Measurements from ENCODE around the gene DPP8.

Gene DPP8

GRCh38 chr15:65414841-65415621 lies 102.5 kb downstream of the DPP8 start (continued):
- peak; percentile 82; the same call in 1 of the 2 replicates for TF ChIP-seq MZF1 (tag by site-specific recombination; IDR thresholded peaks at IDR 0.05; ENCODE audit: borderline replicate concordance)
- TF ChIP-seq ZNF211 (tag by site-specific recombination; IDR thresholded peaks at IDR 0.05; ENCODE audit: low read depth) = no peak
- TF ChIP-seq ZBTB8A (tag by site-specific recombination; IDR thresholded peaks at IDR 0.05) = peak; percentile 93
- TF ChIP-seq SCRT1 (tag by site-specific recombination; IDR thresholded peaks at IDR 0.05; ENCODE audit: borderline replicate concordance) = peak; percentile 13
- TF ChIP-seq, protein P1, sequence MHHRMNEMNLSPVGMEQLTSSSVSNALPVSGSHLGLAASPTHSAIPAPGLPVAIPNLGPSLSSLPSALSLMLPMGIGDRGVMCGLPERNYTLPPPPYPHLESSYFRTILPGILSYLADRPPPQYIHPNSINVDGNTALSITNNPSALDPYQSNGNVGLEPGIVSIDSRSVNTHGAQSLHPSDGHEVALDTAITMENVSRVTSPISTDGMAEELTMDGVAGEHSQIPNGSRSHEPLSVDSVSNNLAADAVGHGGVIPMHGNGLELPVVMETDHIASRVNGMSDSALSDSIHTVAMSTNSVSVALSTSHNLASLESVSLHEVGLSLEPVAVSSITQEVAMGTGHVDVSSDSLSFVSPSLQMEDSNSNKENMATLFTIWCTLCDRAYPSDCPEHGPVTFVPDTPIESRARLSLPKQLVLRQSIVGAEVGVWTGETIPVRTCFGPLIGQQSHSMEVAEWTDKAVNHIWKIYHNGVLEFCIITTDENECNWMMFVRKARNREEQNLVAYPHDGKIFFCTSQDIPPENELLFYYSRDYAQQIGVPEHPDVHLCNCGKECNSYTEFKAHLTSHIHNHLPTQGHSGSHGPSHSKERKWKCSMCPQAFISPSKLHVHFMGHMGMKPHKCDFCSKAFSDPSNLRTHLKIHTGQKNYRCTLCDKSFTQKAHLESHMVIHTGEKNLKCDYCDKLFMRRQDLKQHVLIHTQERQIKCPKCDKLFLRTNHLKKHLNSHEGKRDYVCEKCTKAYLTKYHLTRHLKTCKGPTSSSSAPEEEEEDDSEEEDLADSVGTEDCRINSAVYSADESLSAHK (tag by site-specific recombination; IDR thresholded peaks at IDR 0.05) = no peak
- peak; percentile 93 for TF ChIP-seq ZSCAN30 (tag by site-specific recombination; IDR thresholded peaks at IDR 0.05)
- no peak for TF ChIP-seq ZNF777 (tag by site-specific recombination; IDR thresholded peaks at IDR 0.05; ENCODE audit: borderline replicate concordance)
- TF ChIP-seq ZNF341 (tag by site-specific recombination; IDR thresholded peaks at IDR 0.05; ENCODE audit: low read depth) = peak; percentile 89
- 0 out of 2 replicates have a peak, but pooled peaks have one; percentile 32 for TF ChIP-seq TRIM28 (IDR thresholded peaks at IDR 0.05; ENCODE audit: borderline replicate concordance, low read length)
- TF ChIP-seq ZNF140 (tag by site-specific recombination; IDR thresholded peaks at IDR 0.05) = no peak
- TF ChIP-seq ZBTB11 (tag by site-specific recombination; conservative IDR thresholded peaks at IDR 0.05; ENCODE audit: low read depth) = peak; percentile 60; the same call in 1 of the 2 replicates
- peak; percentile 82 for TF ChIP-seq ZNF677 (tag by site-specific recombination; IDR thresholded peaks at IDR 0.05)
- peak; percentile 97 for TF ChIP-seq ZNF423 (tag by site-specific recombination; IDR thresholded peaks at IDR 0.05)
- TF ChIP-seq ZNF24 (tag by site-specific recombination; IDR thresholded peaks at IDR 0.05) = peak; percentile 68; the same call in 1 of the 2 replicates
- TF ChIP-seq ZIC2 (tag by site-specific recombination; IDR thresholded peaks at IDR 0.05) = peak; percentile 99
- TF ChIP-seq IKZF3 (tag by site-specific recombination; IDR thresholded peaks at IDR 0.05) = peak; percentile 96
- TF ChIP-seq BCL11B (tag by site-specific recombination; IDR thresholded peaks at IDR 0.05; ENCODE audit: low read depth) = no peak
- no peak for TF ChIP-seq ZNF521 (tag by site-specific recombination; IDR thresholded peaks at IDR 0.05)
- peak; percentile 60 for TF ChIP-seq ZNF843 (tag by site-specific recombination; IDR thresholded peaks at IDR 0.05)
- TF ChIP-seq ZXDB (tag by site-specific recombination; IDR thresholded peaks at IDR 0.05) = 0 out of 2 replicates have a peak, but pooled peaks have one; percentile 48
- TF ChIP-seq, protein P2, sequence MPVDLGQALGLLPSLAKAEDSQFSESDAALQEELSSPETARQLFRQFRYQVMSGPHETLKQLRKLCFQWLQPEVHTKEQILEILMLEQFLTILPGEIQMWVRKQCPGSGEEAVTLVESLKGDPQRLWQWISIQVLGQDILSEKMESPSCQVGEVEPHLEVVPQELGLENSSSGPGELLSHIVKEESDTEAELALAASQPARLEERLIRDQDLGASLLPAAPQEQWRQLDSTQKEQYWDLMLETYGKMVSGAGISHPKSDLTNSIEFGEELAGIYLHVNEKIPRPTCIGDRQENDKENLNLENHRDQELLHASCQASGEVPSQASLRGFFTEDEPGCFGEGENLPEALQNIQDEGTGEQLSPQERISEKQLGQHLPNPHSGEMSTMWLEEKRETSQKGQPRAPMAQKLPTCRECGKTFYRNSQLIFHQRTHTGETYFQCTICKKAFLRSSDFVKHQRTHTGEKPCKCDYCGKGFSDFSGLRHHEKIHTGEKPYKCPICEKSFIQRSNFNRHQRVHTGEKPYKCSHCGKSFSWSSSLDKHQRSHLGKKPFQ (tag by site-specific recombination; IDR thresholded peaks at IDR 0.05) = 0 out of 2 replicates have a peak, but pooled peaks have one; percentile 47
- TF ChIP-seq ZNF626 (tag by site-specific recombination; IDR thresholded peaks at IDR 0.05) = no peak
- TF ChIP-seq PRDM10 (tag by site-specific recombination; IDR thresholded peaks at IDR 0.05) = peak; percentile 70
- TF ChIP-seq ZNF16 (tag by site-specific recombination; IDR thresholded peaks at IDR 0.05; ENCODE audit: low read depth) = no peak
- peak; percentile 76 for TF ChIP-seq OSR2 (tag by site-specific recombination; IDR thresholded peaks at IDR 0.05)
- TF ChIP-seq, protein P3, sequence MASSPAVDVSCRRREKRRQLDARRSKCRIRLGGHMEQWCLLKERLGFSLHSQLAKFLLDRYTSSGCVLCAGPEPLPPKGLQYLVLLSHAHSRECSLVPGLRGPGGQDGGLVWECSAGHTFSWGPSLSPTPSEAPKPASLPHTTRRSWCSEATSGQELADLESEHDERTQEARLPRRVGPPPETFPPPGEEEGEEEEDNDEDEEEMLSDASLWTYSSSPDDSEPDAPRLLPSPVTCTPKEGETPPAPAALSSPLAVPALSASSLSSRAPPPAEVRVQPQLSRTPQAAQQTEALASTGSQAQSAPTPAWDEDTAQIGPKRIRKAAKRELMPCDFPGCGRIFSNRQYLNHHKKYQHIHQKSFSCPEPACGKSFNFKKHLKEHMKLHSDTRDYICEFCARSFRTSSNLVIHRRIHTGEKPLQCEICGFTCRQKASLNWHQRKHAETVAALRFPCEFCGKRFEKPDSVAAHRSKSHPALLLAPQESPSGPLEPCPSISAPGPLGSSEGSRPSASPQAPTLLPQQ (tag by site-specific recombination; IDR thresholded peaks at IDR 0.05) = peak; percentile 75
- TF ChIP-seq ZNF830 (tag by site-specific recombination; IDR thresholded peaks at IDR 0.05; ENCODE audit: low read depth) = no peak
